Mesothelial cell of epicardium (in vitro differentiated cells): ENCODE results near the gene PHACTR1. TPM values are rescaled to one million over a fixed set of nuclear protein-coding genes. Genes with fewer than 3 reads are reported as not detected.

ENCODE experiments used
- DNase-seq, 2 experiments: peaks; one replicate each; pipeline ENCODE4 v3.0.0; 2021; ENCODE audit warnings: low spot score in 2 of 2; ENCODE audit not compliant: unreplicated experiment in 2 of 2
- H3K27ac Mint-ChIP-seq: 2 replicates; pipeline ENCODE4 v1.8.0; 2021; ENCODE audit warnings: mixed read lengths
- H3K27me3 Mint-ChIP-seq: 2 replicates; pipeline ENCODE4 v1.8.0; 2021; ENCODE audit warnings: low read depth, mixed read lengths
- H3K36me3 Mint-ChIP-seq: 2 replicates; pipeline ENCODE4 v1.8.0; 2021; ENCODE audit warnings: mixed read lengths
- H3K4me1 Mint-ChIP-seq: 2 replicates; pipeline ENCODE4 v1.8.0; 2021; ENCODE audit warnings: mixed read lengths
- H3K4me3 Mint-ChIP-seq: 2 replicates; pipeline ENCODE4 v1.8.0; 2021; ENCODE audit warnings: mild to moderate bottlenecking, moderate library complexity, mixed read lengths
- H3K9me3 Mint-ChIP-seq: 2 replicates; pipeline ENCODE4 v1.8.0; 2021; ENCODE audit warnings: mixed read lengths
- total RNA-seq: library from RNA; stranded (reverse); gene quantifications from 3 replicates; pipeline ENCODE4 v1.2.1, GENCODE V29; 2021
- TF ChIP-seq, protein P1 (sequence below): fragments of 200-600 bp; sonication (generic); IDR thresholded peaks from one replicate; pipeline ENCODE4 v1.5.0; 2021; ENCODE audit warnings: antibody characterized with exemption; ENCODE audit not compliant: unreplicated experiment

Gene PHACTR1
- total RNA-seq, 1 donor from 2014 or later = 0.76 TPM

DNA sequence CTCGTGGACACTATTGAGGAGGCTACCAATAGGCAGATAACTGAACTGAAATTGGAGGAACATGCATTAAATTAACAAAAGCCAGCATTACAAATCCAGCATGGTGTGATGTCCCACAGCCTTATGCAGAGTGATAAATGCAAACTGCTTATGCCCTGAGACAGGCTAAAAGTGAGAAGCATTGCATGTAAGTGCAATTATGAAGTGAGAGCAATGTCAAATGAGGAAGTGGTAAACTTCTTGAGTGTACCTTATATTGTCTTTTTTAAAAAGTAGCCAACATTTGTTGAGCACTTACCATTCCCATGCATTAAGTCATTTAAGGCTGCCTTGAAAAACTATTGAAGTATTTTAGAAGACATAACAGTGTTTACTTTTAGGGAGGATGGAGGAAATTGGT is 399.6 kb downstream of the PHACTR1 start:
- TF ChIP-seq, protein P1, sequence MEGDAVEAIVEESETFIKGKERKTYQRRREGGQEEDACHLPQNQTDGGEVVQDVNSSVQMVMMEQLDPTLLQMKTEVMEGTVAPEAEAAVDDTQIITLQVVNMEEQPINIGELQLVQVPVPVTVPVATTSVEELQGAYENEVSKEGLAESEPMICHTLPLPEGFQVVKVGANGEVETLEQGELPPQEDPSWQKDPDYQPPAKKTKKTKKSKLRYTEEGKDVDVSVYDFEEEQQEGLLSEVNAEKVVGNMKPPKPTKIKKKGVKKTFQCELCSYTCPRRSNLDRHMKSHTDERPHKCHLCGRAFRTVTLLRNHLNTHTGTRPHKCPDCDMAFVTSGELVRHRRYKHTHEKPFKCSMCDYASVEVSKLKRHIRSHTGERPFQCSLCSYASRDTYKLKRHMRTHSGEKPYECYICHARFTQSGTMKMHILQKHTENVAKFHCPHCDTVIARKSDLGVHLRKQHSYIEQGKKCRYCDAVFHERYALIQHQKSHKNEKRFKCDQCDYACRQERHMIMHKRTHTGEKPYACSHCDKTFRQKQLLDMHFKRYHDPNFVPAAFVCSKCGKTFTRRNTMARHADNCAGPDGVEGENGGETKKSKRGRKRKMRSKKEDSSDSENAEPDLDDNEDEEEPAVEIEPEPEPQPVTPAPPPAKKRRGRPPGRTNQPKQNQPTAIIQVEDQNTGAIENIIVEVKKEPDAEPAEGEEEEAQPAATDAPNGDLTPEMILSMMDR = no peak
- H3K4me1 Mint-ChIP-seq = peaks cover 32% of the 10 kb centered on the region

DNA sequence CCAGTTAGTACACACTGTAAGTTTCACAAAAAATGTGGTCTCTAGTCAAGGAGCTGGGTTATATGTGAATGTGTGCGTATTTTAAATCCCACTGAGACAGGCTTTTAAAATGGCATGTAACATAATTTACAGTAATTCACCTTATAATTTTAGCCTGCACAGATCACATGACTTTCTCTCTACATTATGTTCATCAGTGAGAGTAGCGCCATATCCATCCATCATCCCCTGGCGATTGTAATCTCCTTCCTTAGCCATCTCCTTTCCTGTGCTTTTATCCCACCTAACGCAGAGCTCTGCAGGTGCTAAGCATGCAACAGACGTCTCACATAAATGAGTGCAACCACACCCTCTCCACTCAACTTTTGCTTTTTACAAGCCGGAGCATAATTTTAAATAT is 401.0 kb downstream of the PHACTR1 start:
- H3K4me3 Mint-ChIP-seq = no peak overlapping the region
- TF ChIP-seq, protein P1 = no peak
- peaks cover 48% of the 10 kb centered on the region for H3K27me3 Mint-ChIP-seq
- no peak overlapping the region for H3K27ac Mint-ChIP-seq
- no peaks in the 10 kb centered on the region for H3K9me3 Mint-ChIP-seq
- no peak for DNase-seq
- no peaks in the 10 kb centered on the region for H3K36me3 Mint-ChIP-seq
- peaks cover 31% of the 10 kb centered on the region for H3K4me1 Mint-ChIP-seq

More for the DNA sequence above, 399.6 kb downstream of the PHACTR1 start:
- H3K27me3 Mint-ChIP-seq = peaks cover 38% of the 10 kb centered on the region
- DNase-seq = no peak
- H3K4me3 Mint-ChIP-seq = no peak overlapping the region
- no peak overlapping the region for H3K27ac Mint-ChIP-seq
- peaks cover 8% of the 10 kb centered on the region for H3K9me3 Mint-ChIP-seq
- no peaks in the 10 kb centered on the region for H3K36me3 Mint-ChIP-seq

DNA sequence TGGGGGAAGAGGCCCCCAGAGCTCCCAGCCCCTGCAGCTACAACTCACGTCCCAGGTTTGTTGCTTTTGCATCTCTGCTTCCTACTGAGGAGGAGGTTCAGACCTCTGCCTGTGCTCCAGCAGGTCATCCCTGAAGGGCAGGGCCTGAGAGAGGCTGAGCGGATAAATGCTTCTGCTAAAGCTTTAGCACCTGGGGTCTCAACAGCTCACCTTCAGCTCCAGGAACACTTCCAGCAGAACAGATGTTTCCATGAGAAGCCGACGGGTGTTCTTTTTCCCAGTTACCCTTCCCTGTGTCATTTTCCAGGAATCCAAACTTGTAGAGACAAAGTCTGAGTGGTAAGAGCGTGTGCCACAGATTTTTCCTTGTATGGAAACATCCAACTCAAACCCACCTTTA is 403.0 kb downstream of the PHACTR1 start:
- H3K36me3 Mint-ChIP-seq = no peaks in the 10 kb centered on the region
- TF ChIP-seq, protein P1 = no peak
- H3K4me1 Mint-ChIP-seq = peaks cover 12% of the 10 kb centered on the region
- no peak for DNase-seq
- H3K27me3 Mint-ChIP-seq = peaks cover 66% of the 10 kb centered on the region
- H3K4me3 Mint-ChIP-seq = no peak overlapping the region
- no peaks in the 10 kb centered on the region for H3K9me3 Mint-ChIP-seq
- no peak overlapping the region for H3K27ac Mint-ChIP-seq

DNA sequence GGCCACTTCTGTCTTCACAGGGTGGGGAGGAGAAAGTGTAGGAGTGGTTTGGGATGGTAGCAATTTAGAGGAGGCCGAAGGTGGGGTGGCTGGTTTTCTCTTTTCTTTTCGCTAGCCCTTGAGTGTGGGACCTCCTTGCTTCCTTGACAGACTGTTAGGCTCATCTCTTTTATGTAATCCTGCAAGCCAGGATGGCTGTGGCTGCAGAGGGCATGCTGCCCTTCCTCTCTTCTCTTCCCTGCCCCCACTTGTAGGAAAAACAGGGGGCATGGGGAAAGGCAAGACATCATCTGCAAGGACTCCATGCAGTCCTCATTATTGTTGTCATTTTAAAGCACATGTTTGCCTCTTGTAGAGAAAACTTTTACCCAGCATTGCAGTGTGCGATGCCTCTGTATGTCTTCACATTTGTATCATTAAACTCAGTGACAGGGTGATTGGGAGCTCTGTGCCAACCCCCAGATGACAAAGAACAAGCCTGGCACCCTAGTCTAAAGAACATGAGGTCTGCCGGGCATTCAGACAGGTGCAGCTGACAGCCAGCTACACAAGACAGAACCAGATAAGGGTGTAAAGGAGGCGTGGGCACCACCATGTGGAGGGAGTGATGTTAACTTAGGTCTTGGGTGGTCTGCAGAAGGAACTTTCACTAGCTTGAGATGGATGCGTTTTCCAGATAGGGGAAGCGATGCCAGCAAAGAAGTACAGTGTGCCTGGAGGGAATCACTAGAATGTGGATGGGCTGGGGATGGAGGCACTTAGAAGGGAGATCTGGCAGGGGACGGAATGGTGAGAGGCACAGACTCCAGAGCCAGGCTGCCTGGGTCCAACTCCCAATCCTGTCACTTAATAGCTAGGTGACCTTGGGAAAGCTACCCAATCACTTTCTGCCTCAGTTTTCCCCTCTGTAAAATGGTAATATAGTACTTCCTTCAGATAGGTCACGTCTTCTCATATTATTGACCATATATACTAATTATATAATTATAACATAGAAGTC is 404.2 kb downstream of the PHACTR1 start:
- peaks cover 73% of the 10 kb centered on the region for H3K27me3 Mint-ChIP-seq
- H3K9me3 Mint-ChIP-seq = no peaks in the 10 kb centered on the region
- H3K36me3 Mint-ChIP-seq = no peaks in the 10 kb centered on the region
- no peak overlapping the region for H3K4me3 Mint-ChIP-seq
- TF ChIP-seq, protein P1 = no peak
- H3K27ac Mint-ChIP-seq = no peak overlapping the region
- peaks cover 7% of the 10 kb centered on the region for H3K4me1 Mint-ChIP-seq
- DNase-seq = no peak

DNA sequence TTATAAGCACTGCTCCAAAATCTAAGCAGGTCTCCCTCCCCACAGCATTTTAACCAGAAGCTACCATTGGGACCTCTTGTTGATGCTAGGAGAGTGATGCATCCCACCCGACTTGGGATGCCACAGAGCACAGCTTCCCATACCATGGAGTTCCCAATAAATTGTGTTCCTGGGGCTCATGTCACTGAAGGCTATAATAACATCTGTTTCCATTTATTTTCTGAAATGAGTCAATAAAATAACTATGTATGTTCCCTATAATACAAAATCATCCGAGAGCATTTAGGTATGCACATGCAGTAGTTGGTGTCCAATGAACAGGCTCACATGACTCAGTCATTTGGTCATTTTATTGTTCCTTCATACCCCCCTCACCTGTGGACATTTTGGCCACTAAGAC is 407.6 kb downstream of the PHACTR1 start:
- H3K4me1 Mint-ChIP-seq = peaks cover 3% of the 10 kb centered on the region
- H3K27me3 Mint-ChIP-seq = peaks cover 76% of the 10 kb centered on the region
- peaks cover 11% of the 10 kb centered on the region for H3K9me3 Mint-ChIP-seq
- H3K36me3 Mint-ChIP-seq = no peaks in the 10 kb centered on the region
- TF ChIP-seq, protein P1 = no peak
- no peak overlapping the region for H3K4me3 Mint-ChIP-seq
- DNase-seq = no peak
- no peak overlapping the region for H3K27ac Mint-ChIP-seq
